Gastrocnemius medialis (tissue), 4 donors: ENCODE data around the gene FAAH. TPM values are rescaled to one million over a fixed set of nuclear protein-coding genes. Genes with fewer than 3 reads are reported as not detected.

Experiments used
- ATAC-seq, 2 donors: fragments of 150-250 bp; one replicate each; pipeline ENCODE4 v1.9.1; 2016
- DNase-seq, 2 donors: peaks; one replicate each; pipeline ENCODE4 v3.0.0-alpha.2; 2019
- H3K27ac ChIP-seq, 4 donors: fragments of 200-600 bp; sonication (generic); 1 replicate in 1 of 4; 2 replicates in 3 of 4; pipeline ENCODE4 v1.5.1; 2016 to 2018; ENCODE audit warnings: mild to moderate bottlenecking in 2 of 4, moderate library complexity in 1 of 4
- H3K27me3 ChIP-seq, 3 donors: fragments of 200-600 bp; sonication (generic) in 2 of 3; 1 replicate in 1 of 3; 2 replicates in 2 of 3; pipeline versions ENCODE4 v1.5.1 to v1.6.0; 2016 to 2019; ENCODE audit warnings: mild to moderate bottlenecking in 1 of 3, moderate library complexity in 1 of 3
- H3K36me3 ChIP-seq, 2 donors: fragments of 200-600 bp; sonication (generic) in 1 of 2; one replicate each; pipeline ENCODE4 v1.5.1; 2017 to 2018
- H3K4me1 ChIP-seq, 2 donors: fragments of 200-600 bp; sonication (generic) in 1 of 2; one replicate each; pipeline ENCODE4 v1.5.1; 2016 to 2017; ENCODE audit warnings: mild to moderate bottlenecking in 2 of 2
- H3K4me3 ChIP-seq, 4 donors: fragments of 200-600 bp; sonication (generic) in 3 of 4; 1 replicate in 1 of 4; 2 replicates in 3 of 4; pipeline ENCODE4 v1.5.1; 2016 to 2019; ENCODE audit warnings: mild to moderate bottlenecking in 2 of 4
- H3K9me3 ChIP-seq, 3 donors: fragments of 200-600 bp; sonication (generic) in 2 of 3; 1 replicate in 1 of 3; 2 replicates in 2 of 3; pipeline ENCODE4 v1.5.1; 2016 to 2019
- POLR2A ChIP-seq, 2 donors: fragments of 450-650 bp; IDR thresholded peaks; one replicate each; pipeline ENCODE4 v1.6.1; 2017; ENCODE audit warnings: antibody characterized with exemption in 2 of 2, mild to moderate bottlenecking in 2 of 2, moderate library complexity in 2 of 2
- in situ Hi-C, 4 donors: fragments of 200-750 bp; cut with MboI; loops; one replicate each; pipeline versions ENCODE4 v1.15.0 to v1.8.0; 2017; ENCODE audit warnings: low sequenced_read_pairs in 4 of 4
- intact Hi-C: fragments of 100-400 bp; cut with DNase I; formaldehyde crosslinking; loops from one replicate; pipeline ENCODE4 v1.15.1; 2023; ENCODE audit warnings: low total_unique reads
- total RNA-seq, 4 donors: library from RNA; depleted of rRNA; stranded (reverse); fragments of >200 nt; gene quantifications; one replicate each; pipeline versions ENCODE4 v1.1.0 to v1.2.3, GENCODE V29; 2016
- TF ChIP-seq, protein P1 (sequence below), 5 experiments: fragments of 450-650 bp in 3 of 5; fragments of 200-600 bp in 2 of 5; sonication (generic) in 2 of 5; IDR thresholded peaks in 4 of 5; conservative IDR thresholded peaks in 1 of 5; 1 replicate in 4 of 5; 2 replicates in 1 of 5; pipeline ENCODE4 v1.5.1; 2016 to 2019; ENCODE audit warnings: antibody characterized with exemption in 5 of 5, mild to moderate bottlenecking in 3 of 5, moderate library complexity in 3 of 5

Gene FAAH
- total RNA-seq, 4 donors from 2014 or later, result 5.2 to 15.6 (median 7.3) TPM

DNA sequence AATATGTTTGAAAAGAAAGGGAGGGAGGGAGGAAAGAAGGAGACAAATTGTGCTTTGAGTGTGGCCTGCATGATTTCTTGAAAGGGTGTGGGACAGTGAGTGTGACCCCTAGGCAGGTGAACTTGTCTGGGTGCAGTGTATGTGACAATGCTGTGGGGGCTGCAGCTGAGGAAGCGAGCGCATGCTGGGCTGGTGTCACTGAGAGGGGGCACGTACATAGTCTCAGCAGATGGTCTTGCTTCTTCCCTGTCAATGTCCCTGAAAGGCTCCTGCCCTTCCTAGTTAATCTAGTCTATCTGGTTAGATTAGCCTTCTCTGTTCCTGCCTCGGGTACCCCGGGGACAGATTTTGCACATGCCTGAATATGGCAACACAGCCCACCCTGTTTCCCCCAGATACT is 9.8 kb downstream of the FAAH start:
- H3K27ac ChIP-seq, result no peak overlapping the region
- ATAC-seq (no peak), DNase-seq (no peak)
- H3K36me3 ChIP-seq, result peaks cover 0 to 8% of the 10 kb centered on the region in 2 donors
- H3K4me3 ChIP-seq, result no peak overlapping the region
- in situ Hi-C loops (loop anchor here in 1 of 4 donors (25.0 kb wide), 1 partner anchor 333 kb away; no protein-coding TSS in a partner anchor), intact Hi-C loops (no loop called here)
- no peaks in the 10 kb centered on the region for H3K9me3 ChIP-seq
- peaks cover 29 to 42% of the 10 kb centered on the region in 2 donors for H3K4me1 ChIP-seq
- H3K27me3 ChIP-seq, result no peaks in the 10 kb centered on the region
- TF ChIP-seq, protein P1, sequence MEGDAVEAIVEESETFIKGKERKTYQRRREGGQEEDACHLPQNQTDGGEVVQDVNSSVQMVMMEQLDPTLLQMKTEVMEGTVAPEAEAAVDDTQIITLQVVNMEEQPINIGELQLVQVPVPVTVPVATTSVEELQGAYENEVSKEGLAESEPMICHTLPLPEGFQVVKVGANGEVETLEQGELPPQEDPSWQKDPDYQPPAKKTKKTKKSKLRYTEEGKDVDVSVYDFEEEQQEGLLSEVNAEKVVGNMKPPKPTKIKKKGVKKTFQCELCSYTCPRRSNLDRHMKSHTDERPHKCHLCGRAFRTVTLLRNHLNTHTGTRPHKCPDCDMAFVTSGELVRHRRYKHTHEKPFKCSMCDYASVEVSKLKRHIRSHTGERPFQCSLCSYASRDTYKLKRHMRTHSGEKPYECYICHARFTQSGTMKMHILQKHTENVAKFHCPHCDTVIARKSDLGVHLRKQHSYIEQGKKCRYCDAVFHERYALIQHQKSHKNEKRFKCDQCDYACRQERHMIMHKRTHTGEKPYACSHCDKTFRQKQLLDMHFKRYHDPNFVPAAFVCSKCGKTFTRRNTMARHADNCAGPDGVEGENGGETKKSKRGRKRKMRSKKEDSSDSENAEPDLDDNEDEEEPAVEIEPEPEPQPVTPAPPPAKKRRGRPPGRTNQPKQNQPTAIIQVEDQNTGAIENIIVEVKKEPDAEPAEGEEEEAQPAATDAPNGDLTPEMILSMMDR (IDR thresholded peaks at IDR 0.05 in 4 of 5, conservative IDR thresholded peaks at IDR 0.05 in 1 of 5), result no peak
- no peak for TF ChIP-seq POLR2A (IDR thresholded peaks at IDR 0.05)

DNA sequence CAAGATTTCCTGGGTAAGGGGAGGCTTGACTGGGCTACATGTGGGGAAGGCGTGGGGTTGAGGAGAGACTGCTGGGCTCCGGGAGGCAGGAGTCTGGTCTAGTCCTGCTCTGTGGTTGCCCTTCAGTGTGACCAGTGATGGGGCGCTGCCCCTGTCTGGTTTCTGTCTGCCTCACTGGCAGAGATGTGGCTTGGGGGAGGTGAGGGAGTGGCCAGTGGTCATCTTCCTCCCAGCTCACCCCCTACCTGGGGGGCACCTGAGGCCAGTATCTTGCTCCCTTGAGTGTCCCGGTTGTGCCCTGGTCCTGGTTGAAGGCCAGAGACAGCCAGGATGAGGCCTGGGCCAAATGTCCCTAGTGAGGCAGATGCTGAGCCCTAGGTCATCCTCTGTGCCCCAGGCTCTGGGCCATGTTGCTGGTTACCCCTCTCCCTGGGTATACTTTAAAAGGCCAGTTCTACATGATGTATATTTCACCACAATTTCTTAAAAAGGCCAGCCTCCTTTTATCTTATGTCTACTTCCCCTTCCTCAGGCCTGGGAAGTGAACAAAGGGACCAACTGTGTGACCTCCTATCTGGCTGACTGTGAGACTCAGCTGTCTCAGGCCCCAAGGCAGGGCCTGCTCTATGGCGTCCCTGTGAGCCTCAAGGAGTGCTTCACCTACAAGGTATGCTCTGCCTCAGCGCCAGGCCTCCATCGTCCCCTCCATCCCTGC is 10.5 kb downstream of the FAAH start:
- no peak overlapping the region for H3K27ac ChIP-seq
- peaks cover 22 to 34% of the 10 kb centered on the region in 2 donors for H3K4me1 ChIP-seq
- intact Hi-C loops, result no loop called here
- peaks cover 0 to 8% of the 10 kb centered on the region in 2 donors for H3K36me3 ChIP-seq
- ATAC-seq (no peak), DNase-seq (no peak)
- H3K9me3 ChIP-seq, result no peaks in the 10 kb centered on the region
- in situ Hi-C loops, result loop anchor here in 1 of 4 donors (25.0 kb wide), 1 partner anchor 333 kb away; no protein-coding TSS in a partner anchor
- TF ChIP-seq POLR2A (IDR thresholded peaks at IDR 0.05), result no peak
- TF ChIP-seq, protein P1 (IDR thresholded peaks at IDR 0.05 in 4 of 5, conservative IDR thresholded peaks at IDR 0.05 in 1 of 5), result no peak
- no peak overlapping the region for H3K4me3 ChIP-seq
- no peaks in the 10 kb centered on the region for H3K27me3 ChIP-seq

DNA sequence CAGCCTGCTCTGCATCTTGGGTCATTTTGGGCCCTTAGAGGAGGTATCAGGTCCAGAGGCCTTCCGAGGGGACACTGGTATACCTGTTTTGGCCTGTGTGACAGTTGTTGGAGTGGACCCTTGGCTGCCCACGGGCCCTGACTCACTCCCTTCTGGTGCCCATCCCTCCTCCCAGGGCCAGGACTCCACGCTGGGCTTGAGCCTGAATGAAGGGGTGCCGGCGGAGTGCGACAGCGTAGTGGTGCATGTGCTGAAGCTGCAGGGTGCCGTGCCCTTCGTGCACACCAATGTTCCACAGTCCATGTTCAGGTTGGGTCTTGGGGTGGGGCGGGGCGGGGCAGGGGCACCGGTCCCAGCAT is 11.1 kb downstream of the FAAH start:
- intact Hi-C loops, result no loop called here
- no peak for ATAC-seq

DNA sequence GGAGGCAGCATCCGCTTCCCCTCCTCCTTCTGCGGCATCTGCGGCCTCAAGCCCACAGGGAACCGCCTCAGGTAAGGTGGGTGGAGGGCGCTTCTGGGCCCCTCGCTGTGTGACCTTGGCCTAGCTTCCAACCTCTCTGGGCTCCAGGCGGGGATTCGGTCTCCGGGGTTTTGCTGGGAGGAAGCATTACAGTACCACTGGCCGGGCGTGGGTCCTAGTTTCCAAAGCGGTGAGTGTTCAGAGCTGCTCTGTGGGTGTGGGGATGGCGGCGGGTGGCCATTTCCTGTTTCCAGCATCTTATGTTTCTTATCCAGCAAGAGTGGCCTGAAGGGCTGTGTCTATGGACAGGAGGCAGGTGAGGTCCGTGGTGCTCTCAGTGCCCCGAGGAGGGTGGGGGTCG is 11.6 kb downstream of the FAAH start:
- TF ChIP-seq, protein P1 (IDR thresholded peaks at IDR 0.05 in 4 of 5, conservative IDR thresholded peaks at IDR 0.05 in 1 of 5), result no peak
- TF ChIP-seq POLR2A (IDR thresholded peaks at IDR 0.05), result no peak
- in situ Hi-C loops, result loop anchor here in 1 of 4 donors (25.0 kb wide), 1 partner anchor 332 kb away; no protein-coding TSS in a partner anchor
- ATAC-seq (no peak), DNase-seq (no peak)
- Histone ChIP-seq H3K4me1 (peaks cover 18 to 27% of the 10 kb centered on the region in 2 donors), H3K9me3 (no peaks in the 10 kb centered on the region), H3K27ac (no peak overlapping the region), H3K4me3 (no peak overlapping the region), H3K27me3 (no peaks in the 10 kb centered on the region), H3K36me3 (peaks cover 0 to 8% of the 10 kb centered on the region in 2 donors)
- intact Hi-C loops, result loop anchor here (1.0 kb wide), 1 partner anchor 123 kb away; no protein-coding TSS in a partner anchor

More for the DNA sequence above, 11.1 kb downstream of the FAAH start:
- H3K4me1 ChIP-seq, result peaks cover 18 to 29% of the 10 kb centered on the region in 2 donors
- DNase-seq, result no peak
- H3K36me3 ChIP-seq, result peaks cover 0 to 8% of the 10 kb centered on the region in 2 donors
- no peaks in the 10 kb centered on the region for H3K27me3 ChIP-seq
- in situ Hi-C loops, result loop anchor here in 1 of 4 donors (25.0 kb wide), 1 partner anchor 332 kb away; no protein-coding TSS in a partner anchor
- H3K9me3 ChIP-seq, result no peaks in the 10 kb centered on the region
- no peak overlapping the region for H3K27ac ChIP-seq
- no peak for TF ChIP-seq POLR2A (IDR thresholded peaks at IDR 0.05)
- TF ChIP-seq, protein P1 (IDR thresholded peaks at IDR 0.05 in 4 of 5, conservative IDR thresholded peaks at IDR 0.05 in 1 of 5), result no peak
- H3K4me3 ChIP-seq, result no peak overlapping the region
